ENCODE measurements around the gene ETFDH.
"Not testable (repeated sequence)": the region's sequence is repeated elsewhere in the genome, so short reads cannot be mapped to it uniquely, and the experiment has no call there.

Gene ETFDH

GRCh38 chr4:158652920-158653319 is 19.2 kb upstream of the ETFDH start:
- TF ChIP-seq PRDM1 (tag by site-specific recombination; IDR thresholded peaks at IDR 0.05) (no peak), ZNF747 (tag by site-specific recombination; IDR thresholded peaks at IDR 0.05) (no peak), ZNF529 (tag by site-specific recombination; IDR thresholded peaks at IDR 0.05; ENCODE audit: insufficient replicate concordance) (no peak), ZNF792 (tag by site-specific recombination; IDR thresholded peaks at IDR 0.05) (no peak), ZBTB21 (tag by site-specific recombination; IDR thresholded peaks at IDR 0.05) (no peak), ZIC2 (tag by site-specific recombination; IDR thresholded peaks at IDR 0.05) (no peak), HOXD13 (CRISPR knock-in tag; IDR thresholded peaks at IDR 0.05; ENCODE audit: borderline replicate concordance) (no peak), ZNF202 (tag by site-specific recombination; IDR thresholded peaks at IDR 0.05; ENCODE audit: borderline replicate concordance) (no peak), ZNF391 (tag by site-specific recombination; IDR thresholded peaks at IDR 0.05; ENCODE audit: borderline replicate concordance, low read depth) (no peak), ZNF23 (tag by site-specific recombination; IDR thresholded peaks at IDR 0.05; ENCODE audit: borderline replicate concordance) (no peak), ZBTB17 (tag by site-specific recombination; IDR thresholded peaks at IDR 0.05) (no peak), ZNF24 (tag by site-specific recombination; IDR thresholded peaks at IDR 0.05) (no peak), ZNF324 (tag by site-specific recombination; IDR thresholded peaks at IDR 0.05) (no peak), ZNF341 (tag by site-specific recombination; IDR thresholded peaks at IDR 0.05; ENCODE audit: low read depth) (no peak)
- H3K27ac ChIP-seq (ENCODE audit: extremely low read depth, low read depth, low read length): no peak overlapping the region
- no peaks in the 10 kb centered on the region for H3K4me1 ChIP-seq (ENCODE audit: control insufficient read depth, insufficient read depth, low read length)
- H3K4me3 ChIP-seq (ENCODE audit: low read depth, low read length): no peak overlapping the region
- no peaks in the 10 kb centered on the region for H3K36me3 ChIP-seq (ENCODE audit: control insufficient read depth in 2 of 2, insufficient read depth in 1 of 2, low read length in 2 of 2)
- CTCF ChIA-PET: interaction anchor here (0.6 to 0.8 kb wide), 2 partner anchors 187 to 261 kb away, joined by 3 to 4 read pairs; no protein-coding TSS in a partner anchor
- H3K9me3 ChIP-seq (ENCODE audit: control insufficient read depth, insufficient read depth, low read depth, low read length): no peaks in the 10 kb centered on the region
- POLR2A ChIA-PET: no interaction called here

- Histone ChIP-seq H3K4me1 (ENCODE audit: control insufficient read depth, insufficient read depth, low read length) (no peaks in the 10 kb centered on the region), H3K4me3 (ENCODE audit: low read depth, low read length) (no peak overlapping the region), H3K27ac (ENCODE audit: extremely low read depth, low read depth, low read length) (no peak overlapping the region), H3K36me3 (ENCODE audit: control insufficient read depth in 2 of 2, insufficient read depth in 1 of 2, low read length in 2 of 2) (no peaks in the 10 kb centered on the region), H3K9me3 (ENCODE audit: control insufficient read depth, insufficient read depth, low read depth, low read length) (no peaks in the 10 kb centered on the region)
- no peak for TF ChIP-seq ZNF292 (tag by site-specific recombination; IDR thresholded peaks at IDR 0.05; ENCODE audit: borderline replicate concordance, low read depth)
- TF ChIP-seq ZFHX2 (tag by site-specific recombination; conservative IDR thresholded peaks at IDR 0.05): no peak
- TF ChIP-seq ZNF48 (tag by site-specific recombination; IDR thresholded peaks at IDR 0.05): no peak
- no peak for TF ChIP-seq ZSCAN16 (tag by site-specific recombination; IDR thresholded peaks at IDR 0.05)
- no peak for TF ChIP-seq ZNF416 (tag by site-specific recombination; IDR thresholded peaks at IDR 0.05)
- TF ChIP-seq ZNF18 (tag by site-specific recombination; IDR thresholded peaks at IDR 0.05): no peak
- TF ChIP-seq KLF8 (tag by site-specific recombination; IDR thresholded peaks at IDR 0.05): no peak
- POLR2A ChIA-PET: no interaction called here
- CTCF ChIA-PET: interaction anchor here (2.1 kb wide), 1 partner anchor 11 kb away, joined by 5 read pairs; no protein-coding TSS in a partner anchor
Observed at GRCh38 chr4:158656439-158656838, 15.7 kb upstream of the ETFDH start.

GRCh38 chr4:158657291-158657690 is 14.8 kb upstream of the ETFDH start:
- CTCF ChIA-PET: interaction anchor here (0.6 to 2.1 kb wide), 2 partner anchors 10 to 73 kb away, joined by 3 to 5 read pairs; no protein-coding TSS in a partner anchor

GRCh38 chr4:158663255-158663654 is 8.8 kb upstream of the ETFDH start:
- CTCF ChIA-PET; H3K9me3 ChIP-seq (ENCODE audit: control insufficient read depth, insufficient read depth, low read depth, low read length); H3K27ac ChIP-seq (ENCODE audit: extremely low read depth, low read depth, low read length); H3K4me3 ChIP-seq (ENCODE audit: low read depth, low read length); POLR2A ChIA-PET; H3K36me3 ChIP-seq (ENCODE audit: control insufficient read depth in 2 of 2, insufficient read depth in 1 of 2, low read length in 2 of 2); H3K4me1 ChIP-seq (ENCODE audit: control insufficient read depth, insufficient read depth, low read length): not testable (repeated sequence)

More at GRCh38 chr4:158657291-158657690, 14.8 kb upstream of the ETFDH start:
- no peak for TF ChIP-seq GLI4 (tag by site-specific recombination; IDR thresholded peaks at IDR 0.05)
- TF ChIP-seq ZNF521 (tag by site-specific recombination; IDR thresholded peaks at IDR 0.05): no peak
- TF ChIP-seq ZNF555 (tag by site-specific recombination; conservative IDR thresholded peaks at IDR 0.05): no peak
- no peak for TF ChIP-seq INSM2 (tag by site-specific recombination; IDR thresholded peaks at IDR 0.05)
- TF ChIP-seq ZNF324 (tag by site-specific recombination; IDR thresholded peaks at IDR 0.05): no peak
- H3K4me3 ChIP-seq (ENCODE audit: low read depth, low read length): no peak overlapping the region
- no peaks in the 10 kb centered on the region for H3K9me3 ChIP-seq (ENCODE audit: control insufficient read depth, insufficient read depth, low read depth, low read length)
- no peak overlapping the region for H3K27ac ChIP-seq (ENCODE audit: extremely low read depth, low read depth, low read length)
- no peaks in the 10 kb centered on the region for H3K36me3 ChIP-seq (ENCODE audit: control insufficient read depth in 2 of 2, insufficient read depth in 1 of 2, low read length in 2 of 2)
- POLR2A ChIA-PET: no interaction called here
- no peaks in the 10 kb centered on the region for H3K4me1 ChIP-seq (ENCODE audit: control insufficient read depth, insufficient read depth, low read length)
